K562 (cell line): Measurements from ENCODE around the gene CCDC93.

Source experiments
- BRF1 ChIP-seq: IDR thresholded peaks from 3 replicates; pipeline ENCODE4 v1.6.1; 2011; ENCODE audit warnings: borderline replicate concordance, mild to moderate bottlenecking; ENCODE audit not compliant: insufficient read length; ENCODE audit errors: extremely low read depth
- CTCF ChIP-seq, 3 experiments: IDR thresholded peaks in 2 of 3; conservative IDR thresholded peaks in 1 of 3; 2 replicates each; pipeline ENCODE4 v1.5.1; 2011 to 2012; ENCODE audit warnings: low read length in 3 of 3, mild to moderate bottlenecking in 3 of 3, control low read depth in 2 of 3, improper control_type of control experiment in 1 of 3, inconsistent platforms in 1 of 3, low read depth in 1 of 3, mixed read lengths in 1 of 3, moderate library complexity in 1 of 3; ENCODE audit not compliant: insufficient read depth in 2 of 3
- ESRRA ChIP-seq: fragments of 450-650 bp; IDR thresholded peaks from 2 replicates; pipeline ENCODE4 v1.6.1; 2014; ENCODE audit warnings: low read depth, mild to moderate bottlenecking, moderate library complexity, borderline replicate concordance
- GABPA ChIP-seq: fragments of 200-800 bp; sonication (Bioruptor generic); conservative IDR thresholded peaks from 2 replicates; pipeline ENCODE4 v1.6.1; 2016; ENCODE audit warnings: low read depth, missing genetic modification characterization, missing compliant biosample characterization
- POLR2A ChIP-seq: fragments of 450-650 bp; conservative IDR thresholded peaks from 2 replicates; pipeline ENCODE4 v1.6.1; 2016
- RUNX1 ChIP-seq: sonication (generic); IDR thresholded peaks from 2 replicates; pipeline ENCODE4 v1.6.1; 2016; ENCODE audit warnings: antibody characterized with exemption, low read depth
- TCF7 ChIP-seq: sonication (generic); IDR thresholded peaks from 2 replicates; pipeline ENCODE4 v1.6.1; 2016; ENCODE audit warnings: antibody characterized with exemption, borderline replicate concordance
- TOE1 ChIP-seq, 2 experiments: fragments of 450-650 bp in 1 of 2; sonication (generic) in 1 of 2; formaldehyde crosslinking in 1 of 2; IDR thresholded peaks; 2 replicates each; pipeline versions ENCODE4 v1.7.1 to v1.8.0; 2016 to 2022; ENCODE audit warnings: borderline replicate concordance in 2 of 2, mild to moderate bottlenecking in 2 of 2, antibody characterized with exemption in 1 of 2, inconsistent platforms in 1 of 2, low read depth in 1 of 2, missing genetic modification reagents in 1 of 2, moderate library complexity in 1 of 2
- USF2 ChIP-seq: sonication (generic); formaldehyde crosslinking; IDR thresholded peaks from 2 replicates; pipeline ENCODE4 v1.5.0; 2020; ENCODE audit warnings: missing genetic modification reagents
- YY1 ChIP-seq, 3 experiments: IDR thresholded peaks; 2 replicates each; pipeline ENCODE4 v1.6.1; 2011; ENCODE audit warnings: low read length in 2 of 3, mild to moderate bottlenecking in 2 of 3, moderate library complexity in 2 of 3, borderline replicate concordance in 1 of 3, control low read depth in 1 of 3, low read depth in 1 of 3; ENCODE audit not compliant: insufficient read depth in 3 of 3, insufficient replicate concordance in 2 of 3, control insufficient read depth in 1 of 3, insufficient read length in 1 of 3; ENCODE audit errors: extremely low read depth in 1 of 3
- ZNF174 ChIP-seq: fragments of 250-450 bp; sonication (Bioruptor Pico); IDR thresholded peaks from 2 replicates; pipeline ENCODE4 v1.4.0; 2020; ENCODE audit warnings: mild to moderate bottlenecking
- ZNF589 ChIP-seq: fragments of 200-800 bp; sonication (Bioruptor generic); IDR thresholded peaks from 2 replicates; pipeline ENCODE4 v1.6.1; 2016; ENCODE audit warnings: low read depth, missing genetic modification characterization, missing compliant biosample characterization
- ZNF707 ChIP-seq: fragments of 250-450 bp; sonication (Bioruptor Pico); conservative IDR thresholded peaks from 2 replicates; pipeline ENCODE4 v1.8.0; 2022; ENCODE audit warnings: inconsistent platforms, mild to moderate bottlenecking, moderate library complexity

- TF ChIP-seq TCF7 (no peak), TOE1 (IDR thresholded peaks at IDR 0.05; ENCODE audit: borderline replicate concordance) (no peak), TOE1 (CRISPR knock-in tag; IDR thresholded peaks at IDR 0.05; ENCODE audit: borderline replicate concordance, low read depth) (no peak), ZNF589 (CRISPR knock-in tag) (no peak), POLR2A (no peak), BRF1 (no peak), CTCF (IDR thresholded peaks at IDR 0.05 in 2 of 3, conservative IDR thresholded peaks at IDR 0.05 in 1 of 3; ENCODE audit: insufficient read depth in 2 of 3, low read depth in 1 of 3, low read length in 3 of 3) (no peak), GABPA (tag) (no peak), ZNF707 (CRISPR knock-in tag) (no peak), ESRRA (no peak), ZNF174 (no peak), USF2 (no peak), RUNX1 (no peak), YY1 (IDR thresholded peaks at IDR 0.05; ENCODE audit: borderline replicate concordance in 1 of 3, control insufficient read depth in 1 of 3, extremely low read depth in 1 of 3, insufficient read depth in 3 of 3, insufficient read length in 1 of 3, insufficient replicate concordance in 2 of 3, low read depth in 1 of 3, low read length in 2 of 3) (no peak)
These were observed 92.3 kb downstream of the CCDC93 start for GRCh38 chr2:117921520-117921919.
